Pancreas (tissue), 10 donors: ENCODE data around the gene ABI3BP. TPM values are rescaled to one million over a fixed set of nuclear protein-coding genes. Genes with fewer than 3 reads are reported as not detected.

ENCODE experiments used
- ATAC-seq, 4 donors: fragments of 200-7000 bp; cut with Tn5 transposase; one replicate each; pipeline versions ENCODE4 v1.8.0 to v1.9.1; 2020; ENCODE audit warnings: mild to moderate bottlenecking in 4 of 4, moderate library complexity in 4 of 4
- DNase-seq, 6 donors: peaks; one replicate each; pipeline ENCODE4 v3.0.0-alpha.2; 2020
- FAIRE-seq: peaks from 2 replicates; lab custom pipeline; 2012; peaks lifted over from hg19 to GRCh38; lab: Jason Lieb, UNC
- H3K27ac ChIP-seq, 4 donors: fragments of 200-600 bp; sonication (generic); 1 replicate in 3 of 4; 2 replicates in 1 of 4; pipeline versions ENCODE4 v1.5.0 to v1.8.0; 2020
- H3K27me3 ChIP-seq, 4 donors: fragments of 200-600 bp; one replicate each; pipeline ENCODE4 v1.8.0; 2021
- H3K36me3 ChIP-seq, 3 donors: fragments of 200-600 bp; sonication (generic) in 1 of 3; one replicate each; pipeline versions ENCODE4 v1.5.0 to v1.8.0; 2020 to 2021
- H3K4me1 ChIP-seq, 3 donors: fragments of 200-600 bp; one replicate each; pipeline ENCODE4 v1.8.0; 2021
- H3K4me3 ChIP-seq, 4 donors: fragments of 200-600 bp; sonication (generic) in 2 of 4; one replicate each; pipeline versions ENCODE4 v1.5.0 to v1.8.0; 2020 to 2021
- H3K9me3 ChIP-seq, 4 donors: fragments of 200-600 bp; one replicate each; pipeline ENCODE4 v1.8.0; 2021
- WGBS, 2 donors: extraction: QIAGEN DNeasy Blood & Tissue Kit; methylation state at CpG; one replicate each; pipeline ENCODE4 v1.1.7; 2013; 5-methylcytosine and 5-hydroxymethylcytosine counted together
- intact Hi-C, 3 donors: fragments of 100-400 bp; cut with DNase I; formaldehyde crosslinking; loops; one replicate each; pipeline versions ENCODE4 v1.11.1 to v1.14.2; 2022
- polyA plus RNA-seq, 2 donors: library from polyadenylated mRNA; stranded (reverse); fragments of 200-250 nt; gene quantifications; one replicate each; pipeline ENCODE4 v1.2.3, GENCODE V29; 2013
- total RNA-seq, 6 donors: library from RNA; stranded (reverse); fragmentation: NEBNext Ultra II Directional in 4 of 6; extraction: Animal tissue kit (Norgen Biotek cat#: 25700) in 4 of 6; gene quantifications; one replicate each; pipeline versions ENCODE4 v1.2.1 to v1.2.4, GENCODE V29; 2021 to 2023
- TF ChIP-seq, protein P1 (sequence below), 4 donors: fragments of 200-600 bp; sonication (generic) in 3 of 4; IDR thresholded peaks; one replicate each; pipeline versions ENCODE4 v1.5.0 to v1.8.0; 2021; ENCODE audit warnings: antibody characterized with exemption in 4 of 4
- donor health status: healthy with polysubstance abuse.
- donor health status: DM: no; HTN: no; CAD: no; lungs with moderate emphysema.
- donor health status: DM: no; HTN: no; CAD: no.
- donor health status: control.
- donor health status: control.
- donor health status: Bipolar disorder and iron deficiency.
- donor health status: DM: yes; HTN: yes; CAD: no.
- donor health status: DM: no; HTN: no; CAD: no.
- donor health status: DM: no; HTN: no; CAD: no.
- donor health status: DM: yes; HTN: yes; CAD: no.

ABI3BP gene
- total and polyA plus RNA-seq, 8 donors: 2.6 to 25.3 (median 5.8) TPM

DNA sequence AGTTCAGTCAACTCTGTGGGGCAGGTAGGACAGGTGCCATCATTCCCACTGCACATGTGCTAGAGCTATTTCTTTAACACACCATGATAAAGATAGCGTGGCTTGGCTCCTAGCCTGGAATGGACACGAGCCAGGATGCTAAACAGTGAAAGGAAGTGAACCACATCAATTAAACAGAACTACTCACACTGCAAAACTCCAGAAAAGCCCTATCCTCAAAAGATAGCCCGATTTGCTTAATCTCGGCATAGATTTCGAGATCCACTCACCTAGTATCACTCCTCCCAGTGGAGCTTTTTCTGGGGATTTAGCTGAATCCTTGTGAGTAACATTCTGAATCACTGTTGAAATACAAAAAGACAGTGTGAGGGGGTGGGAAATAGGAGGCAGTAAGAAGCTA, 118.0 kb downstream of the ABI3BP start:
- Histone ChIP-seq H3K4me1 (peaks cover 0 to 4% (median 0%) of the 10 kb centered on the region in 3 donors), H3K4me3 (no peak overlapping the region), H3K27me3 (no peaks in the 10 kb centered on the region), H3K27ac (no peak overlapping the region), H3K36me3 (no peaks in the 10 kb centered on the region), H3K9me3 (no peaks in the 10 kb centered on the region)
- peak; percentile 96 to 100 (median 99) for ATAC-seq
- intact Hi-C loops: no loop called here
- no peak for FAIRE-seq
- peak; percentile 81 to 89 (median 86) for DNase-seq
- TF ChIP-seq, protein P1, sequence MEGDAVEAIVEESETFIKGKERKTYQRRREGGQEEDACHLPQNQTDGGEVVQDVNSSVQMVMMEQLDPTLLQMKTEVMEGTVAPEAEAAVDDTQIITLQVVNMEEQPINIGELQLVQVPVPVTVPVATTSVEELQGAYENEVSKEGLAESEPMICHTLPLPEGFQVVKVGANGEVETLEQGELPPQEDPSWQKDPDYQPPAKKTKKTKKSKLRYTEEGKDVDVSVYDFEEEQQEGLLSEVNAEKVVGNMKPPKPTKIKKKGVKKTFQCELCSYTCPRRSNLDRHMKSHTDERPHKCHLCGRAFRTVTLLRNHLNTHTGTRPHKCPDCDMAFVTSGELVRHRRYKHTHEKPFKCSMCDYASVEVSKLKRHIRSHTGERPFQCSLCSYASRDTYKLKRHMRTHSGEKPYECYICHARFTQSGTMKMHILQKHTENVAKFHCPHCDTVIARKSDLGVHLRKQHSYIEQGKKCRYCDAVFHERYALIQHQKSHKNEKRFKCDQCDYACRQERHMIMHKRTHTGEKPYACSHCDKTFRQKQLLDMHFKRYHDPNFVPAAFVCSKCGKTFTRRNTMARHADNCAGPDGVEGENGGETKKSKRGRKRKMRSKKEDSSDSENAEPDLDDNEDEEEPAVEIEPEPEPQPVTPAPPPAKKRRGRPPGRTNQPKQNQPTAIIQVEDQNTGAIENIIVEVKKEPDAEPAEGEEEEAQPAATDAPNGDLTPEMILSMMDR (IDR thresholded peaks at IDR 0.05): no peak
- WGBS, 2 donors: 2 to 6% methylated on average over 5 of the region's 5 CpGs

DNA sequence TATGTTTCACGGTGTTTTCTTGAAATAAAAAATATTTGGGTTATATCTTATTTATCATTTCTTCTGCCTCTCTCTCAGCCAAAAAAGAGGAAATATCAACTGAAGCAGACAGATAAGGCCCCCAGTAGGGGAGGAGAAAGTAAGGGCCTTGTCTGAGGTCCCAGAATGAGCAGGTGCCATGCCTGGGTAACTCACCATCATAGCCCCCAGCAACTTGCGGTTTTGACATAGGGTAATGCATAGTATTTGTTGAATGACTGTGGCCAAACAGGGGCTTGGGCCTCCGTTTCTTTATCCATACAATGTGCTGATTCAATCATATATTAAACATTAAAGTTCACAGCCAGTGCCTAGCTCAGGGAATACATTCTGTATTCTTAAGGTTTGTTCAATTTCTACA, 119.6 kb downstream of the ABI3BP start:
- Histone ChIP-seq H3K4me3 (no peak overlapping the region), H3K4me1 (peaks cover 0 to 4% (median 0%) of the 10 kb centered on the region in 3 donors), H3K36me3 (no peaks in the 10 kb centered on the region), H3K27ac (no peak overlapping the region), H3K27me3 (no peaks in the 10 kb centered on the region), H3K9me3 (no peaks in the 10 kb centered on the region)
- TF ChIP-seq, protein P1 (IDR thresholded peaks at IDR 0.05): no peak
- FAIRE-seq (no peak), DNase-seq (no peak), ATAC-seq (no peak)
- intact Hi-C loops: no loop called here
- WGBS, 2 donors: 90 to 97% methylated on average over 3 of the region's 3 CpGs

DNA sequence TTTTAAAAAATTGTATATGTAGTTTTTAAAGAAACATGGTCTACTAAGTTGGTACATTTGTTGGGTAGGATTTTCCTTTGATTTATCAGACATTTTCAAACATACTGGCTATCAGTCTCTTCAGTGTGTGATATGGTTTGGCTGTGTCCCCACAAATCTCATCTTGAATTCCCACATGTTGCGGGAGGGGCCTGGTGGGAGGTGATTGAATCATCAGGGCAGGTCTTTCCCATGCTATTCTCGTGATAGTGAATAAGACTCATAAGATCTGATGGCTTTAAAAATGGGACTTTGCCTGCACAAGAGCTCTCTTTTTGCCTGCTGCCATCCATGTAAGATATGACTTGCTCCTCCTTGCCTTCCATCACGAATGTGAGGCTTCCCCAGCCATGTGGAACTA, 121.9 kb downstream of the ABI3BP start:
- DNase-seq: no peak
- no peak for ATAC-seq
- FAIRE-seq: no peak
- TF ChIP-seq, protein P1 (IDR thresholded peaks at IDR 0.05): no peak
- WGBS, 2 donors: 64 to 76% methylated on average over 3 of the region's 3 CpGs
- Histone ChIP-seq H3K36me3 (no peaks in the 10 kb centered on the region), H3K9me3 (no peaks in the 10 kb centered on the region), H3K27me3 (no peaks in the 10 kb centered on the region), H3K4me1 (peaks cover 0 to 4% (median 0%) of the 10 kb centered on the region in 3 donors), H3K27ac (no peak overlapping the region), H3K4me3 (no peak overlapping the region)
- intact Hi-C loops: no loop called here

GRCh38 chr3:100869787-100870186, 123.4 kb downstream of the ABI3BP start:
- no peak for FAIRE-seq
- TF ChIP-seq, protein P1 (IDR thresholded peaks at IDR 0.05): no peak
- no peak overlapping the region for H3K4me3 ChIP-seq
- no peak for DNase-seq
- no peak for ATAC-seq
- H3K4me1 ChIP-seq: peaks cover 0 to under 1% (median 0%) of the 10 kb centered on the region in 3 donors
- 67 to 71% methylated on average over 2 of the region's 2 CpGs for WGBS, 2 donors
- H3K9me3 ChIP-seq: no peaks in the 10 kb centered on the region
- no peak overlapping the region for H3K27ac ChIP-seq
- intact Hi-C loops: no loop called here
- H3K36me3 ChIP-seq: no peaks in the 10 kb centered on the region
- H3K27me3 ChIP-seq: no peaks in the 10 kb centered on the region

GRCh38 chr3:100868894-100869293, 124.3 kb downstream of the ABI3BP start:
- Histone ChIP-seq H3K4me1 (no peaks in the 10 kb centered on the region), H3K9me3 (no peaks in the 10 kb centered on the region), H3K4me3 (no peak overlapping the region), H3K27me3 (no peaks in the 10 kb centered on the region), H3K27ac (no peak overlapping the region), H3K36me3 (no peaks in the 10 kb centered on the region)
- 80 to 81% methylated on average over 3 of the region's 3 CpGs for WGBS, 2 donors
- DNase-seq (no peak), ATAC-seq (no peak), FAIRE-seq (no peak)
- intact Hi-C loops: no loop called here
- TF ChIP-seq, protein P1 (IDR thresholded peaks at IDR 0.05): no peak
